GM23338 (cell line): Measurements from ENCODE around the gene STMN3. TPM values are rescaled to one million over a fixed set of nuclear protein-coding genes. Genes with fewer than 3 reads are reported as not detected.
A peak's percentile ranks its signal among the peaks of the same experiment; 100 is the strongest.

Experiments
- ATAC-seq: fragments of 200-7000 bp; cut with Tn5 transposase; 3 replicates; pipeline ENCODE4 v1.9.1; 2020
- DNase-seq: peaks from one replicate; pipeline ENCODE4 v3.0.0-alpha.2; 2015; ENCODE audit warnings: low spot score
- H2AFZ ChIP-seq: fragments of 200-600 bp; sonication (generic); 2 replicates; pipeline ENCODE4 v1.8.0; 2016; ENCODE audit warnings: antibody characterized with exemption, mild to moderate bottlenecking, moderate library complexity
- H3F3A ChIP-seq: fragments of 200-600 bp; sonication (generic); replicated peaks from 2 replicates; pipeline ENCODE4 v1.8.0; 2017; ENCODE audit warnings: antibody characterized with exemption, mixed run types, low read depth
- H3K27ac ChIP-seq: fragments of 200-600 bp; sonication (generic); 2 replicates; pipeline ENCODE4 v1.6.1; 2016; ENCODE audit warnings: low read depth
- H3K27me3 ChIP-seq: fragments of 200-600 bp; sonication (generic); 2 replicates; pipeline ENCODE4 v1.8.0; 2016; ENCODE audit warnings: mild to moderate bottlenecking, mixed run types, moderate library complexity; ENCODE audit not compliant: insufficient read depth
- H3K36me3 ChIP-seq: fragments of 200-600 bp; sonication (generic); 2 replicates; pipeline ENCODE4 v1.8.0; 2016; ENCODE audit warnings: mild to moderate bottlenecking; ENCODE audit not compliant: insufficient read depth
- H3K4me1 ChIP-seq: fragments of 200-600 bp; sonication (generic); 2 replicates; pipeline ENCODE4 v1.8.0; 2016; ENCODE audit warnings: mild to moderate bottlenecking, moderate library complexity; ENCODE audit not compliant: insufficient read depth
- H3K4me2 ChIP-seq: fragments of 200-600 bp; sonication (generic); 2 replicates; pipeline ENCODE4 v1.7.1; 2017; ENCODE audit warnings: mixed run types
- H3K4me3 ChIP-seq: fragments of 200-600 bp; sonication (generic); 2 replicates; pipeline ENCODE4 v1.6.1; 2016; ENCODE audit warnings: mixed run types
- H3K79me2 ChIP-seq: fragments of 200-600 bp; sonication (generic); replicated peaks from 2 replicates; pipeline ENCODE4 v1.8.0; 2017; ENCODE audit warnings: mild to moderate bottlenecking; ENCODE audit not compliant: insufficient read depth
- H3K9me2 ChIP-seq: fragments of 200-600 bp; sonication (generic); 2 replicates; pipeline ENCODE4 v1.8.0; 2017; ENCODE audit not compliant: insufficient read depth
- H4K20me1 ChIP-seq: fragments of 200-600 bp; sonication (generic); replicated peaks from 2 replicates; pipeline ENCODE4 v1.8.0; 2017; ENCODE audit warnings: mild to moderate bottlenecking; ENCODE audit not compliant: insufficient read depth
- H3K27ac Mint-ChIP-seq: 2 replicates; pipeline ENCODE4 v1.8.0; 2020; ENCODE audit warnings: inconsistent platforms, mild to moderate bottlenecking, moderate library complexity, mixed read lengths
- H3K27me3 Mint-ChIP-seq: 3 replicates; pipeline ENCODE4 v1.8.0; 2022; ENCODE audit warnings: low read depth, mild to moderate bottlenecking, moderate library complexity, mixed read lengths, inconsistent platforms; ENCODE audit not compliant: insufficient read depth, poor library complexity
- H3K36me3 Mint-ChIP-seq: 3 replicates; pipeline ENCODE4 v1.8.0; 2021; ENCODE audit warnings: low read depth, mild to moderate bottlenecking, inconsistent platforms, moderate library complexity, mixed read lengths
- H3K4me1 Mint-ChIP-seq: 3 replicates; pipeline ENCODE4 v1.8.0; 2020; ENCODE audit warnings: mild to moderate bottlenecking, inconsistent platforms, mixed read lengths
- H3K4me3 Mint-ChIP-seq: 3 replicates; pipeline ENCODE4 v1.8.0; 2021; ENCODE audit warnings: moderate library complexity, mild to moderate bottlenecking, inconsistent platforms, mixed read lengths
- H3K9me3 Mint-ChIP-seq: 3 replicates; pipeline ENCODE4 v1.8.0; 2020; ENCODE audit warnings: moderate library complexity, mild to moderate bottlenecking, inconsistent platforms, mixed read lengths
- CREB1 ChIP-seq: fragments of 250-450 bp; sonication (Bioruptor Pico); IDR thresholded peaks from 2 replicates; pipeline ENCODE4 v1.5.0; 2020; ENCODE audit warnings: low read depth, mild to moderate bottlenecking, moderate library complexity
- CTCF ChIP-seq, 2 experiments: fragments of 200-600 bp in 1 of 2; sonication (generic) in 1 of 2; conservative IDR thresholded peaks; 2 replicates each; pipeline versions ENCODE4 v1.5.1 to v1.6.1; 2016 to 2017; ENCODE audit warnings: antibody characterized with exemption in 2 of 2, low read depth in 2 of 2, mild to moderate bottlenecking in 2 of 2, moderate library complexity in 1 of 2
- ETS1 ChIP-seq: IDR thresholded peaks from 2 replicates; pipeline ENCODE4 v1.6.1; 2016; ENCODE audit warnings: antibody characterized with exemption
- NANOG ChIP-seq: IDR thresholded peaks from 2 replicates; pipeline ENCODE4 v1.6.1; 2016; ENCODE audit warnings: antibody characterized with exemption, borderline replicate concordance
- REST ChIP-seq: IDR thresholded peaks from one replicate; pipeline ENCODE4 v1.6.1; 2018; ENCODE audit warnings: antibody characterized with exemption; ENCODE audit not compliant: unreplicated experiment
- ZNF114 ChIP-seq: fragments of 250-450 bp; sonication (Bioruptor Pico); IDR thresholded peaks from 2 replicates; pipeline ENCODE4 v1.5.0; 2020; ENCODE audit warnings: mild to moderate bottlenecking, moderate library complexity
- polyA plus RNA-seq: library from polyadenylated mRNA; unstranded; fragments of >200 nt; fragmentation: Nextera tagmentation; extraction: Ambion mirVana; gene quantifications from 2 replicates; pipeline ENCODE4 v1.2.1, GENCODE V29; 2016
- total RNA-seq: library from RNA; depleted of rRNA; stranded (reverse); fragments of >200 nt; shearing (Covaris generic); gene quantifications from 2 replicates; pipeline ENCODE4 v1.2.3, GENCODE V29; 2014

STMN3 gene
- total and polyA plus RNA-seq, 2 experiments from 2014 or later, result 28.6 to 61.3 TPM

- Histone ChIP-seq H3K4me1 (no peaks in the 10 kb centered on the region), H3F3A (peaks cover 4% of the 10 kb centered on the region; the same call in 1 of the 2 replicates), H3K79me2 (no peaks in the 10 kb centered on the region), H4K20me1 (no peaks in the 10 kb centered on the region), H3K36me3 (no peaks in the 10 kb centered on the region), H3K4me2 (peak overlapping the region; percentile 88), H3K27ac (no peak overlapping the region), H3K27me3 (no peaks in the 10 kb centered on the region), H2AFZ (no peak overlapping the region), H3K9me2 (no peaks in the 10 kb centered on the region), H3K4me3 (peak overlapping the region; percentile 65)
- no peak for TF ChIP-seq ETS1
- no peak for TF ChIP-seq CREB1 (CRISPR knock-in tag)
- TF ChIP-seq NANOG, result no peak
- TF ChIP-seq ZNF114 (CRISPR knock-in tag), result no peak
- no peak for TF ChIP-seq CTCF (conservative IDR thresholded peaks at IDR 0.05; ENCODE audit: low read depth in 2 of 2)
- peak; percentile 47 for TF ChIP-seq REST
- H3K36me3 Mint-ChIP-seq, result peaks cover 26% of the 10 kb centered on the region
- peak overlapping the region; percentile 61; the same call in 2 of the 3 replicates for H3K4me3 Mint-ChIP-seq
- ATAC-seq (peak; percentile 82), DNase-seq (peak; percentile 82)
- no peak overlapping the region for H3K27ac Mint-ChIP-seq
- H3K9me3 Mint-ChIP-seq, result peaks cover 14% of the 10 kb centered on the region; the same call in 2 of the 3 replicates
- H3K4me1 Mint-ChIP-seq, result peaks cover 3% of the 10 kb centered on the region; the same call in 2 of the 3 replicates
- H3K27me3 Mint-ChIP-seq, result peaks cover 32% of the 10 kb centered on the region
Observed at GRCh38 chr20:63696306-63696627, 43.0 kb upstream of the STMN3 start.

- H3K27me3 Mint-ChIP-seq, result peaks cover 32% of the 10 kb centered on the region
- Histone ChIP-seq H3K4me2 (peak overlapping the region; percentile 88), H3K4me1 (no peaks in the 10 kb centered on the region), H2AFZ (no peak overlapping the region), H3K27me3 (no peaks in the 10 kb centered on the region), H3F3A (peaks cover 4% of the 10 kb centered on the region; the same call in 1 of the 2 replicates), H3K27ac (no peak overlapping the region), H3K9me2 (no peaks in the 10 kb centered on the region), H4K20me1 (no peaks in the 10 kb centered on the region), H3K36me3 (no peaks in the 10 kb centered on the region), H3K4me3 (peak overlapping the region; percentile 65), H3K79me2 (no peaks in the 10 kb centered on the region)
- TF ChIP-seq ZNF114 (CRISPR knock-in tag) (no peak), REST (no peak)
- peaks cover 27% of the 10 kb centered on the region for H3K36me3 Mint-ChIP-seq
- H3K9me3 Mint-ChIP-seq, result peaks cover 14% of the 10 kb centered on the region; the same call in 2 of the 3 replicates
- ATAC-seq (no peak), DNase-seq (no peak)
- peaks cover 3% of the 10 kb centered on the region; the same call in 2 of the 3 replicates for H3K4me1 Mint-ChIP-seq
- peak overlapping the region; percentile 61; the same call in 2 of the 3 replicates for H3K4me3 Mint-ChIP-seq
- no peak overlapping the region for H3K27ac Mint-ChIP-seq
Observed at GRCh38 chr20:63695424-63696305, 42.4 kb upstream of the STMN3 start.
